T1000 (cell line): ENCODE measurements around the gene CDC42SE2.
"Not testable (repeated sequence)": the region's sequence is repeated elsewhere in the genome, so short reads cannot be mapped to it uniquely, and the experiment has no call there.

ENCODE experiments used
- DNase-seq: peaks from one replicate; lab custom pipeline; 2025; ENCODE audit warnings: mixed read lengths; lab: John Stamatoyannopoulos, UW

Gene CDC42SE2

GRCh38 chr5:131389869-131390265 is 126.0 kb downstream of the CDC42SE2 start:
- DNase-seq, result no peak

- no peak for DNase-seq
Observed at GRCh38 chr5:131392466-131393095, 128.7 kb downstream of the CDC42SE2 start.

- no peak for DNase-seq
Observed at GRCh38 chr5:131393498-131393968, 129.7 kb downstream of the CDC42SE2 start.

GRCh38 chr5:131394128-131394527 is 130.3 kb downstream of the CDC42SE2 start:
- DNase-seq, result no peak

GRCh38 chr5:131396015-131396414 is 132.2 kb downstream of the CDC42SE2 start:
- DNase-seq, result no peak

- DNase-seq, result no peak
Observed at GRCh38 chr5:131396630-131397273, 132.9 kb downstream of the CDC42SE2 start.

- DNase-seq, result not testable (repeated sequence)
Observed at GRCh38 chr5:131399007-131399406, 135.2 kb downstream of the CDC42SE2 start.

GRCh38 chr5:131400585-131400984 is 136.7 kb downstream of the CDC42SE2 start:
- no peak for DNase-seq

- DNase-seq, result no peak
Observed at GRCh38 chr5:131405674-131406073, 141.8 kb downstream of the CDC42SE2 start.

GRCh38 chr5:131406076-131406475 is 142.2 kb downstream of the CDC42SE2 start:
- DNase-seq, result no peak

- no peak for DNase-seq
Observed at GRCh38 chr5:131406975-131407638, 143.3 kb downstream of the CDC42SE2 start.

GRCh38 chr5:131413605-131414559 is 150.0 kb downstream of the CDC42SE2 start:
- DNase-seq, result no peak

GRCh38 chr5:131416729-131417128 is 152.9 kb downstream of the CDC42SE2 start:
- no peak for DNase-seq

- DNase-seq, result peak; percentile 27
Observed at GRCh38 chr5:131417240-131417869, 153.5 kb downstream of the CDC42SE2 start.

- DNase-seq, result no peak
Observed at GRCh38 chr5:131418846-131419245, 155.0 kb downstream of the CDC42SE2 start.

GRCh38 chr5:131419877-131420276 is 156.0 kb downstream of the CDC42SE2 start:
- DNase-seq, result no peak

- DNase-seq, result no peak
Observed at GRCh38 chr5:131423056-131423455, 159.2 kb downstream of the CDC42SE2 start.

- DNase-seq, result no peak
Observed at GRCh38 chr5:131426011-131426410, 162.2 kb downstream of the CDC42SE2 start.

GRCh38 chr5:131430794-131431193 is 166.9 kb downstream of the CDC42SE2 start:
- DNase-seq, result no peak

GRCh38 chr5:131431794-131432193 is 167.9 kb downstream of the CDC42SE2 start:
- no peak for DNase-seq

GRCh38 chr5:131433109-131433508 is 169.3 kb downstream of the CDC42SE2 start:
- DNase-seq, result no peak
